AG04450 (cell line): ENCODE data around the gene NT5C3B. TPM values are rescaled to one million over a fixed set of nuclear protein-coding genes. Genes with fewer than 3 reads are reported as not detected.

ENCODE experiments used
- CTCF ChIA-PET: fragments of 300-600, 350-600 bp; formaldehyde crosslinking; extraction: SDS; loops from one replicate; lab custom pipeline; 2022; ENCODE audit warnings: antibody characterized with exemption, inconsistent platforms; lab: Charles Lee
- POLR2A ChIA-PET: fragments of 350-600 bp; formaldehyde crosslinking; extraction: SDS; loops from one replicate; lab custom pipeline; 2021; ENCODE audit warnings: antibody characterized with exemption, inconsistent platforms; lab: Yijun Ruan, JAX
- DNase-seq: peaks from one replicate; pipeline ENCODE4 v3.0.0-alpha.2; 2011; ENCODE audit warnings: low read depth, low spot score
- H3K27ac ChIP-seq: one replicate; pipeline ENCODE4 v1.5.1; 2012; ENCODE audit warnings: low read depth, low read length, control low read depth
- H3K27me3 ChIP-seq: one replicate; pipeline ENCODE4 v1.6.0; 2012; ENCODE audit warnings: low read length; ENCODE audit not compliant: control insufficient read depth, insufficient read depth
- H3K4me3 ChIP-seq: 2 replicates; pipeline ENCODE4 v1.5.1; 2011; ENCODE audit warnings: mild to moderate bottlenecking, low read depth, low read length, control low read depth
- H3K9me3 ChIP-seq: 2 replicates; pipeline ENCODE4 v1.5.1; 2012; ENCODE audit warnings: low read length; ENCODE audit not compliant: control insufficient read depth, insufficient read depth
- polyA plus RNA-seq: library from polyadenylated mRNA; depleted of rRNA; stranded (reverse); fragments of >200 nt; gene quantifications from 2 replicates; pipeline ENCODE4 v1.2.3, GENCODE V29; 2011
- TF ChIP-seq, protein P1 (sequence below): IDR thresholded peaks from 2 replicates; pipeline ENCODE4 v1.5.1; 2011; ENCODE audit warnings: low read depth, low read length, control low read depth, inconsistent platforms

The NT5C3B gene
- polyA plus RNA-seq, 1 experiment = 106 TPM

GRCh38 chr17:41792845-41793783 is 42.9 kb downstream of the NT5C3B start:
- ChIA-PET CTCF (interaction anchor here (0.6 to 1.0 kb wide), 2 partner anchors 19 to 56 kb away, joined by 3 read pairs; partner anchors contain the start of gene P3H4), POLR2A (no interaction called here)
- DNase-seq = no peak
- Histone ChIP-seq H3K27me3 (peaks cover 3% of the 10 kb centered on the region), H3K4me3 (no peak overlapping the region), H3K9me3 (no peaks in the 10 kb centered on the region), H3K27ac (peak overlapping the region; percentile 73)
- TF ChIP-seq, protein P1, sequence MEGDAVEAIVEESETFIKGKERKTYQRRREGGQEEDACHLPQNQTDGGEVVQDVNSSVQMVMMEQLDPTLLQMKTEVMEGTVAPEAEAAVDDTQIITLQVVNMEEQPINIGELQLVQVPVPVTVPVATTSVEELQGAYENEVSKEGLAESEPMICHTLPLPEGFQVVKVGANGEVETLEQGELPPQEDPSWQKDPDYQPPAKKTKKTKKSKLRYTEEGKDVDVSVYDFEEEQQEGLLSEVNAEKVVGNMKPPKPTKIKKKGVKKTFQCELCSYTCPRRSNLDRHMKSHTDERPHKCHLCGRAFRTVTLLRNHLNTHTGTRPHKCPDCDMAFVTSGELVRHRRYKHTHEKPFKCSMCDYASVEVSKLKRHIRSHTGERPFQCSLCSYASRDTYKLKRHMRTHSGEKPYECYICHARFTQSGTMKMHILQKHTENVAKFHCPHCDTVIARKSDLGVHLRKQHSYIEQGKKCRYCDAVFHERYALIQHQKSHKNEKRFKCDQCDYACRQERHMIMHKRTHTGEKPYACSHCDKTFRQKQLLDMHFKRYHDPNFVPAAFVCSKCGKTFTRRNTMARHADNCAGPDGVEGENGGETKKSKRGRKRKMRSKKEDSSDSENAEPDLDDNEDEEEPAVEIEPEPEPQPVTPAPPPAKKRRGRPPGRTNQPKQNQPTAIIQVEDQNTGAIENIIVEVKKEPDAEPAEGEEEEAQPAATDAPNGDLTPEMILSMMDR = no peak

GRCh38 chr17:41787021-41787418 is 49.0 kb downstream of the NT5C3B start:
- no peaks in the 10 kb centered on the region; the same call in 1 of the 2 replicates for H3K9me3 ChIP-seq
- ChIA-PET POLR2A (interaction anchor here (0.6 to 1.9 kb wide), 9 partner anchors 9 to 98 kb away, joined by 3 to 27 read pairs (median 5); partner anchors contain the start of genes EIF1, FKBP10 and P3H4), CTCF (interaction anchor here (0.5 to 2.5 kb wide), 18 partner anchors 8 to 1415 kb away, joined by 3 to 16 read pairs (median 4); partner anchors contain the start of genes KLHL11 and P3H4)
- peak overlapping the region; percentile 29; the same call in 1 of the 2 replicates for H3K4me3 ChIP-seq
- no peak overlapping the region for H3K27ac ChIP-seq
- no peak for DNase-seq
- H3K27me3 ChIP-seq = peaks cover 3% of the 10 kb centered on the region
- TF ChIP-seq, protein P1 = no peak

DNA sequence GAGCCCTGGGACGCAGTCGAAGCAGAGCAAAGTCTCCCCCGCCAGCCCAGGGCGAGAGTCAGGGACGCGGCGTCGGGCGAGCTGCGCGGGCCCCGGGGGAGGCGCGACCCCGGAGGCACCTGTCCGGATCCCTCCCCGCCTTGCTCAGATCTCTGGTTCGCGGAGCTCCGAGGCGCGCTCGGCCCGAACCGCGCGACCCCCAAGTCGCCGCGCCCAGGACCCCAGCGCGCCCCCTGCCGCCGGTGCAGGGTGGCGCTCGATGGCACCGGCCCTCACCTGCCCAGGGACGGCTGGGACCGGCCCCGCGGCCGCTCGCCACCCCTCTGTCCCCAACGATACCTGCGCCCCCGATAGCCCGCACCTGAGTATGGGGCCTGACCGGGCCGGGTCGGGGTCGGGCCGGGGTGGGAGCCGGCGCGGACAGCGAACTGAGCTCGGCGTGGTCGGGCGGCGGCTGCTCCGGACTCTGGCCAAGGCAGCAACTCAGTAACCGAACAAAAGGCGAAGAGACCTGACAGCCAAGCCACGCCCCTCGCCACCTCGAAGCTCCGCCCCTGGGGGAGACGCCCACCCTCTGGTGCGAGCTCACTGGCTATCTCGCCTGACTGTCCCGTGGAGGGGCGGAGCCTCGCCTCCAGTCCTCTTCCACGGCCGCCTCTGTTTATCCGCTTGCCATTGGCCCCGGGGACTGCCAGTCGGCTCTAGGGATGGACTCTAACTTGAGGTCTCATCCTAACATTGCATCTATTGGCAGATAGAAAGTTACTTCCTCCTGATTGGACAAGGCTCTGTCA is 49.6 kb downstream of the NT5C3B start, which contains the start of gene JUP:
Gene JUP (minus strand): TSS at position 485 of the 794 bp plus-strand sequence. CDS start 14,857 bp downstream, outside the sequence.
- no peaks in the 10 kb centered on the region; the same call in 1 of the 2 replicates for H3K9me3 ChIP-seq
- ChIA-PET CTCF (interaction anchor here (0.5 to 2.5 kb wide), 18 partner anchors 8 to 1416 kb away, joined by 3 to 16 read pairs (median 4); partner anchors contain the start of genes KLHL11 and P3H4), POLR2A (interaction anchor here (0.6 to 1.9 kb wide), 11 partner anchors 9 to 104 kb away, joined by 3 to 27 read pairs (median 5); partner anchors contain the start of genes EIF1, FKBP10 and P3H4)
- DNase-seq = peak; percentile 98
- no peak within 1 kb of the TSS for H3K27ac ChIP-seq
- H3K4me3 ChIP-seq = peak within 1 kb of the TSS; percentile 78
- H3K27me3 ChIP-seq = peaks cover 3% of the 10 kb centered on the region
- TF ChIP-seq, protein P1 = peak; percentile 30

GRCh38 chr17:41785859-41786226 is 50.2 kb downstream of the NT5C3B start:
- H3K27me3 ChIP-seq = peaks cover 3% of the 10 kb centered on the region
- DNase-seq = no peak
- H3K4me3 ChIP-seq = peak overlapping the region; percentile 78
- TF ChIP-seq, protein P1 = no peak
- no peaks in the 10 kb centered on the region; the same call in 1 of the 2 replicates for H3K9me3 ChIP-seq
- CTCF ChIA-PET = interaction anchor here (1.4 to 2.5 kb wide), 6 partner anchors 9 to 90 kb away, joined by 4 to 16 read pairs (median 10); no protein-coding TSS in a partner anchor
- POLR2A ChIA-PET = interaction anchor here (0.6 to 1.9 kb wide), 5 partner anchors 8 to 97 kb away, joined by 3 to 27 read pairs (median 8); partner anchors contain the start of genes EIF1 and FKBP10
- H3K27ac ChIP-seq = no peak overlapping the region
